ENCODE measurements around the gene ALX4.

The ALX4 gene

GRCh38 chr11:44300844-44301563 lies 8.9 kb downstream of the ALX4 start:
- no peak for DNase-seq (ENCODE audit: low spot score)

- no peak for DNase-seq (ENCODE audit: low spot score)
Measured at GRCh38 chr11:44298862-44299261, 11.1 kb downstream of the ALX4 start.

GRCh38 chr11:44290208-44290607 lies 19.7 kb downstream of the ALX4 start:
- no peak for DNase-seq (ENCODE audit: low spot score)

GRCh38 chr11:44288133-44288526 lies 21.8 kb downstream of the ALX4 start:
- DNase-seq (ENCODE audit: low spot score): no peak

- no peak for DNase-seq (ENCODE audit: low spot score)
Measured at GRCh38 chr11:44286911-44287310, 23.0 kb downstream of the ALX4 start.

- DNase-seq (ENCODE audit: low spot score): peak; percentile 84
Measured at GRCh38 chr11:44286268-44286880, 23.6 kb downstream of the ALX4 start.

- DNase-seq (ENCODE audit: low spot score): no peak
Measured at GRCh38 chr11:44285756-44286155, 24.2 kb downstream of the ALX4 start.

GRCh38 chr11:44282620-44283019 lies 27.3 kb downstream of the ALX4 start:
- no peak for DNase-seq (ENCODE audit: low spot score)

- DNase-seq (ENCODE audit: low spot score): no peak
Measured at GRCh38 chr11:44281151-44281550, 28.8 kb downstream of the ALX4 start.

GRCh38 chr11:44280257-44280656 lies 29.7 kb downstream of the ALX4 start:
- no peak for DNase-seq (ENCODE audit: low spot score)

- no peak for DNase-seq (ENCODE audit: low spot score)
Measured at GRCh38 chr11:44279483-44279882, 30.5 kb downstream of the ALX4 start.

GRCh38 chr11:44277196-44278090 lies 32.5 kb downstream of the ALX4 start:
- no peak for DNase-seq (ENCODE audit: low spot score)

- no peak for DNase-seq (ENCODE audit: low spot score)
Measured at GRCh38 chr11:44275961-44276550, 33.9 kb downstream of the ALX4 start.

GRCh38 chr11:44275241-44275640 lies 34.7 kb downstream of the ALX4 start:
- DNase-seq (ENCODE audit: low spot score): no peak

GRCh38 chr11:44274404-44274803 lies 35.5 kb downstream of the ALX4 start:
- no peak for DNase-seq (ENCODE audit: low spot score)

GRCh38 chr11:44271286-44271685 lies 38.7 kb downstream of the ALX4 start:
- DNase-seq (ENCODE audit: low spot score): no peak

GRCh38 chr11:44270403-44271273 lies 39.3 kb downstream of the ALX4 start:
- DNase-seq (ENCODE audit: low spot score): no peak

GRCh38 chr11:44269369-44270351 lies 40.3 kb downstream of the ALX4 start:
- DNase-seq (ENCODE audit: low spot score): no peak

- DNase-seq (ENCODE audit: low spot score): no peak
Measured at GRCh38 chr11:44268614-44269080, 41.3 kb downstream of the ALX4 start.
